ENCODE measurements around the gene KCNQ5.

The KCNQ5 gene

DNA sequence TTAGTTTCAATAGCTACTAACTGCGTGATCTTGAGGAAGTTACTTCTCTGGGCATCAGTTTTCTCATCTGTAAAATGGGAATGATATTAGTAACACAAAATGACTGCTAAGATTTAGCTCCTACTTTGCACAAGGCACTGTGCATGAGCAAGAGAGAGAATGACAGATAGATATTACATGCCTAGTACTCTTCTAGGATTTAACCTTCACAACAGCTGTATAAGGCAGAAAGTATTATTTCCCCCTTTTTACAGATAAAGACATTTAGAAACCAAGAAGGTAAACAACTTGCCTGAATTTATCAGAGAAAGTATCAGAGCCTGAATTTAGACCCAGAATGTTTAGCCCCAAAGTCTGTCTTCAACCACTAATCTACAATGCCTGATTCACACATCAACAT lies 321.8 kb downstream of the KCNQ5 start:
- Histone ChIP-seq H3K4me2 (ENCODE audit: low read depth, low read length, poor library complexity, severe bottlenecking) (no peak overlapping the region), H3K9ac (ENCODE audit: low read length) (no peak overlapping the region), H3K9me2 (replicated peaks; ENCODE audit: insufficient read depth, low read length) (no peaks in the 10 kb centered on the region), H3K9me3 (ENCODE audit: insufficient read depth, low read length) (no peaks in the 10 kb centered on the region), H3K27ac (ENCODE audit: low read depth, low read length) (no peak overlapping the region), H2AFZ (ENCODE audit: low read depth, low read length, severe bottlenecking) (no peak overlapping the region), H3F3A (ENCODE audit: insufficient read depth) (no peaks in the 10 kb centered on the region), H3K79me2 (ENCODE audit: insufficient read depth, low read length) (no peaks in the 10 kb centered on the region; the same call in 1 of the 2 replicates), H3K4me3 (ENCODE audit: insufficient read depth, low read length, poor library complexity, severe bottlenecking) (no peak overlapping the region), H3K36me3 (ENCODE audit: low read length) (no peaks in the 10 kb centered on the region), H3K27me3 (ENCODE audit: low read length) (no peaks in the 10 kb centered on the region), H4K20me1 (ENCODE audit: low read depth, low read length) (no peaks in the 10 kb centered on the region; the same call in 1 of the 2 replicates)
- TF ChIP-seq, protein P1, sequence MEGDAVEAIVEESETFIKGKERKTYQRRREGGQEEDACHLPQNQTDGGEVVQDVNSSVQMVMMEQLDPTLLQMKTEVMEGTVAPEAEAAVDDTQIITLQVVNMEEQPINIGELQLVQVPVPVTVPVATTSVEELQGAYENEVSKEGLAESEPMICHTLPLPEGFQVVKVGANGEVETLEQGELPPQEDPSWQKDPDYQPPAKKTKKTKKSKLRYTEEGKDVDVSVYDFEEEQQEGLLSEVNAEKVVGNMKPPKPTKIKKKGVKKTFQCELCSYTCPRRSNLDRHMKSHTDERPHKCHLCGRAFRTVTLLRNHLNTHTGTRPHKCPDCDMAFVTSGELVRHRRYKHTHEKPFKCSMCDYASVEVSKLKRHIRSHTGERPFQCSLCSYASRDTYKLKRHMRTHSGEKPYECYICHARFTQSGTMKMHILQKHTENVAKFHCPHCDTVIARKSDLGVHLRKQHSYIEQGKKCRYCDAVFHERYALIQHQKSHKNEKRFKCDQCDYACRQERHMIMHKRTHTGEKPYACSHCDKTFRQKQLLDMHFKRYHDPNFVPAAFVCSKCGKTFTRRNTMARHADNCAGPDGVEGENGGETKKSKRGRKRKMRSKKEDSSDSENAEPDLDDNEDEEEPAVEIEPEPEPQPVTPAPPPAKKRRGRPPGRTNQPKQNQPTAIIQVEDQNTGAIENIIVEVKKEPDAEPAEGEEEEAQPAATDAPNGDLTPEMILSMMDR (IDR thresholded peaks at IDR 0.05; ENCODE audit: insufficient read depth, low read length, poor library complexity, severe bottlenecking): no peak
- TF ChIP-seq EZH2phosphoT487 (conservative IDR thresholded peaks at IDR 0.05; ENCODE audit: low read length): no peak

DNA sequence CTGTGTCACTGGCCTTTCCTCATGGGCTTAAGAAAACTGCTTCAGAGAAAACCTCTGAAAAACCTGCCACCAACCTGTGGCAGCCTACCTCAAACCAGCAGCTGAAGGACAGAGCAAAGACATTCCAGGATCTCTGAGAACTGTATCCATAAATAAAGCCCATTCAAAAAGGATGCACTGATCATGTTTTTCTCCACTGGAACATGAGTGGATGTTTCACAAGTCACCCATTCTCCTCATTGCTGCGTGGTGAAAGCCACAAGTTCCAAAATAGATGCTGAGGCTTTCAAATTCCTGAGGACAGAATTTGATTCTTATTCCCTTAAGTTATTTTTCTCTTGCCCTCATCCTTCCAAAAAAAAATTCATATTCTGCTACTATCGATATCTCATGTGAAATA lies 322.8 kb downstream of the KCNQ5 start:
- no peak overlapping the region for H3K4me2 ChIP-seq (ENCODE audit: low read depth, low read length, poor library complexity, severe bottlenecking)
- H3F3A ChIP-seq (ENCODE audit: insufficient read depth): no peaks in the 10 kb centered on the region
- H3K9me2 ChIP-seq (replicated peaks; ENCODE audit: insufficient read depth, low read length): no peaks in the 10 kb centered on the region
- H3K27ac ChIP-seq (ENCODE audit: low read depth, low read length): no peak overlapping the region
- H2AFZ ChIP-seq (ENCODE audit: low read depth, low read length, severe bottlenecking): no peak overlapping the region
- H3K79me2 ChIP-seq (ENCODE audit: insufficient read depth, low read length): peaks cover 5% of the 10 kb centered on the region; the same call in 1 of the 2 replicates
- H3K36me3 ChIP-seq (ENCODE audit: low read length): no peaks in the 10 kb centered on the region
- no peaks in the 10 kb centered on the region for H3K27me3 ChIP-seq (ENCODE audit: low read length)
- H3K9me3 ChIP-seq (ENCODE audit: insufficient read depth, low read length): no peaks in the 10 kb centered on the region
- H3K4me3 ChIP-seq (ENCODE audit: insufficient read depth, low read length, poor library complexity, severe bottlenecking): no peak overlapping the region
- TF ChIP-seq EZH2phosphoT487 (conservative IDR thresholded peaks at IDR 0.05; ENCODE audit: low read length): no peak
- TF ChIP-seq, protein P1 (IDR thresholded peaks at IDR 0.05; ENCODE audit: insufficient read depth, low read length, poor library complexity, severe bottlenecking): no peak
- H4K20me1 ChIP-seq (ENCODE audit: low read depth, low read length): no peaks in the 10 kb centered on the region; the same call in 1 of the 2 replicates
- no peak overlapping the region for H3K9ac ChIP-seq (ENCODE audit: low read length)

DNA sequence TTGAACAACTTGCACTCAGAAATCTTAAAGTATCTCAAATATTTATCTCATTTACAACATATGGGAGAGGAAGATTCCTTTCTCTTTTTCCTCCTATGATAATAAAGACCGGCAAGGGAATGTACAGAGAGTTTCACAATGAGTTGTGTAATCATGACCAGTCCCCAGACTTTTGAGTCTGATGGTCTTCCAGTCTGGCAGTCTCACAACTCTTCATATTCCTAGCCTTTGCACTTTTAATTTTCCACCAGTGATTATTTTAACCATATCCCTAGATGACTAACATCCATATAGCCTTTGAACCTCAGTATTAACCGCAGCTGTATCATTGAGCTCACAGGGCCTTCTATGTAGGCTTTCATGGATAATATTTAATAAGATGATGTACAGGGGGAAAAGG lies 324.9 kb downstream of the KCNQ5 start:
- TF ChIP-seq, protein P1 (IDR thresholded peaks at IDR 0.05; ENCODE audit: insufficient read depth, low read length, poor library complexity, severe bottlenecking): no peak
- TF ChIP-seq EZH2phosphoT487 (conservative IDR thresholded peaks at IDR 0.05; ENCODE audit: low read length): no peak
- no peaks in the 10 kb centered on the region for H3K9me2 ChIP-seq (replicated peaks; ENCODE audit: insufficient read depth, low read length)
- H3K9ac ChIP-seq (ENCODE audit: low read length): no peak overlapping the region
- no peaks in the 10 kb centered on the region for H3K9me3 ChIP-seq (ENCODE audit: insufficient read depth, low read length)
- H3K27ac ChIP-seq (ENCODE audit: low read depth, low read length): no peak overlapping the region
- H3K4me2 ChIP-seq (ENCODE audit: low read depth, low read length, poor library complexity, severe bottlenecking): no peak overlapping the region
- no peaks in the 10 kb centered on the region for H3K27me3 ChIP-seq (ENCODE audit: low read length)
- H3K36me3 ChIP-seq (ENCODE audit: low read length): no peaks in the 10 kb centered on the region
- no peaks in the 10 kb centered on the region for H3F3A ChIP-seq (ENCODE audit: insufficient read depth)
- H4K20me1 ChIP-seq (ENCODE audit: low read depth, low read length): no peaks in the 10 kb centered on the region; the same call in 1 of the 2 replicates
- no peak overlapping the region for H2AFZ ChIP-seq (ENCODE audit: low read depth, low read length, severe bottlenecking)
- H3K4me3 ChIP-seq (ENCODE audit: insufficient read depth, low read length, poor library complexity, severe bottlenecking): no peak overlapping the region
- peaks cover 5% of the 10 kb centered on the region; the same call in 1 of the 2 replicates for H3K79me2 ChIP-seq (ENCODE audit: insufficient read depth, low read length)

Measured in SU-DHL-6 (cell line).